GM21526 (cell line): ENCODE data around the gene HPCA.

Experiments used
- ATAC-seq: cut with Tn5 transposase; IDR thresholded peaks from one replicate; pipeline ENCODE4 v1.9.1; 2021; ENCODE audit warnings: moderate library complexity; ENCODE audit not compliant: unreplicated experiment, low FRiP score

The HPCA gene

GRCh38 chr1:32870615-32871363 lies 15.5 kb upstream of the HPCA start, which contains the start of gene FNDC5:
TSS of gene FNDC5 (minus strand) at chr1:32870912.
- ATAC-seq = no peak

GRCh38 chr1:32871364-32872191 lies 14.7 kb upstream of the HPCA start:
- ATAC-seq = no peak

- ATAC-seq = no peak
Observed at GRCh38 chr1:32872192-32872460, 14.2 kb upstream of the HPCA start.

GRCh38 chr1:32873484-32873883 lies 12.8 kb upstream of the HPCA start:
- ATAC-seq = no peak

GRCh38 chr1:32874860-32875752 lies 11.2 kb upstream of the HPCA start:
- no peak for ATAC-seq

- no peak for ATAC-seq
Observed at GRCh38 chr1:32876341-32877210, 9.7 kb upstream of the HPCA start.

GRCh38 chr1:32877211-32878110 lies 8.8 kb upstream of the HPCA start:
- no peak for ATAC-seq

GRCh38 chr1:32878183-32878582 lies 8.1 kb upstream of the HPCA start:
- no peak for ATAC-seq

- no peak for ATAC-seq
Observed at GRCh38 chr1:32878637-32879041, 7.7 kb upstream of the HPCA start.

GRCh38 chr1:32881291-32881690 lies 5.0 kb upstream of the HPCA start:
- ATAC-seq = no peak

GRCh38 chr1:32881871-32882850 lies 4.1 kb upstream of the HPCA start:
- no peak for ATAC-seq

- no peak for ATAC-seq
Observed at GRCh38 chr1:32883338-32884031, 2.8 kb upstream of the HPCA start.

- no peak for ATAC-seq
Observed at GRCh38 chr1:32884032-32884372, 2.3 kb upstream of the HPCA start.

GRCh38 chr1:32884726-32885125 lies 1.6 kb upstream of the HPCA start:
- ATAC-seq = no peak

GRCh38 chr1:32885676-32886003 lies 651 bp upstream of the HPCA start:
- ATAC-seq = no peak

GRCh38 chr1:32886828-32887414 lies 630 bp downstream of the HPCA start:
- no peak for ATAC-seq

GRCh38 chr1:32887623-32888022 lies 1.3 kb downstream of the HPCA start:
- no peak for ATAC-seq
